Endothelial cell of umbilical vein (primary cell): ENCODE results near the gene MME. TPM values are rescaled to one million over a fixed set of nuclear protein-coding genes. Genes with fewer than 3 reads are reported as not detected.

Experiments used
- BruUV-seq: library from RNA; stranded (reverse); fragments of 400-500 nt; replicated peaks from 2 replicates; lab custom pipeline; 2021; lab: Mats Ljungman, UMichigan
- CTCF ChIA-PET: fragments of 300-600, 350-600 bp; sonication (Branson Sonifier 250); formaldehyde crosslinking; loops from one replicate; lab custom pipeline; 2021; ENCODE audit warnings: antibody characterized with exemption, inconsistent platforms; lab: Charles Lee
- POLR2A ChIA-PET: fragments of 300-600, 350-600 bp; sonication (Branson Sonifier 250); formaldehyde crosslinking; loops from one replicate; lab custom pipeline; 2021; ENCODE audit warnings: antibody characterized with exemption, inconsistent platforms; lab: Charles Lee
- DNase-seq: peaks from one replicate; pipeline ENCODE4 v3.0.0-alpha.2; 2011; ENCODE audit warnings: low read depth, low spot score
- FAIRE-seq: peaks from 2 replicates; lab custom pipeline; 2011; peaks lifted over from hg19 to GRCh38; lab: Jason Lieb, UNC
- H2AFZ ChIP-seq: 2 replicates; pipeline ENCODE4 v1.6.0; 2012; ENCODE audit warnings: low read depth, low read length, control low read depth, inconsistent platforms
- H3K27ac ChIP-seq: 2 replicates; pipeline ENCODE4 v1.5.1; 2011; ENCODE audit warnings: low read depth, mild to moderate bottlenecking, control low read depth, low read length, moderate library complexity; ENCODE audit not compliant: insufficient read depth
- H3K27me3 ChIP-seq, 2 experiments: 2 replicates each; pipeline versions ENCODE4 v1.6.0 to v1.6.1; 2011; ENCODE audit warnings: low read length in 2 of 2, mixed read lengths in 1 of 2; ENCODE audit not compliant: control insufficient read depth in 2 of 2, insufficient read depth in 2 of 2
- H3K36me3 ChIP-seq, 2 experiments: 2 replicates in 1 of 2; 3 replicates in 1 of 2; pipeline ENCODE4 v1.5.1; 2011; ENCODE audit warnings: low read length in 2 of 2, mild to moderate bottlenecking in 1 of 2, moderate library complexity in 1 of 2; ENCODE audit not compliant: control insufficient read depth in 2 of 2, insufficient read depth in 2 of 2; ENCODE audit errors: extremely low read depth in 1 of 2
- H3K4me1 ChIP-seq: 3 replicates; pipeline ENCODE4 v1.5.1; 2011; ENCODE audit warnings: mild to moderate bottlenecking, low read length; ENCODE audit not compliant: control insufficient read depth, insufficient read depth; ENCODE audit errors: extremely low read depth
- H3K4me2 ChIP-seq: 2 replicates; pipeline ENCODE4 v1.6.1; 2011; ENCODE audit warnings: low read length, control low read depth, mixed read lengths; ENCODE audit not compliant: insufficient read depth
- H3K4me3 ChIP-seq, 3 experiments: fragments of 200-600 bp in 1 of 3; sonication (generic), shearing (Covaris generic) in 1 of 3; replicated peaks in 1 of 3; 2 replicates each; pipeline ENCODE4 v1.5.1; 2011 to 2016; ENCODE audit warnings: control low read depth in 3 of 3, low read length in 3 of 3, mild to moderate bottlenecking in 2 of 3, inconsistent platforms in 1 of 3, low read depth in 1 of 3, moderate library complexity in 1 of 3; ENCODE audit not compliant: insufficient read depth in 1 of 3
- H3K79me2 ChIP-seq: 2 replicates; pipeline ENCODE4 v1.6.0; 2012; ENCODE audit warnings: low read length, inconsistent platforms; ENCODE audit not compliant: control insufficient read depth, insufficient read depth
- H3K9ac ChIP-seq: replicated peaks from 2 replicates; pipeline ENCODE3; 2011; ENCODE audit warnings: low read length, control low read depth; ENCODE audit not compliant: insufficient read depth; ENCODE audit errors: extremely low read depth
- H3K9me1 ChIP-seq: replicated peaks from 3 replicates; pipeline ENCODE4 v1.6.0; 2011; ENCODE audit warnings: mild to moderate bottlenecking, low read length; ENCODE audit not compliant: control insufficient read depth, insufficient read depth; ENCODE audit errors: extremely low read depth
- H3K9me3 ChIP-seq: replicated peaks from 2 replicates; pipeline ENCODE4 v1.5.1; 2012; ENCODE audit warnings: low read length, inconsistent platforms; ENCODE audit not compliant: control insufficient read depth, insufficient read depth
- H4K20me1 ChIP-seq: replicated peaks from 2 replicates; pipeline ENCODE3; 2011; ENCODE audit warnings: mild to moderate bottlenecking, low read length; ENCODE audit not compliant: control insufficient read depth, insufficient read depth; ENCODE audit errors: extremely low read depth
- CTCF ChIP-seq, 2 donors: IDR thresholded peaks; 1 replicate in 1 of 2; 2 replicates in 1 of 2; pipeline ENCODE4 v1.5.1; 2011; ENCODE audit warnings: low read length in 2 of 2, mild to moderate bottlenecking in 2 of 2, moderate library complexity in 2 of 2, control low read depth in 1 of 2, inconsistent platforms in 1 of 2, low read depth in 1 of 2; ENCODE audit not compliant: insufficient read depth in 1 of 2; ENCODE audit errors: extremely low read depth in 1 of 2
- EZH2 ChIP-seq: IDR thresholded peaks from 2 replicates; pipeline ENCODE4 v1.6.1; 2012; ENCODE audit warnings: borderline replicate concordance, low read depth, mild to moderate bottlenecking, moderate library complexity, low read length, inconsistent platforms; ENCODE audit not compliant: severe bottlenecking
- FOS ChIP-seq: IDR thresholded peaks from 2 replicates; pipeline ENCODE4 v1.6.1; 2011; ENCODE audit warnings: mild to moderate bottlenecking, low read length, moderate library complexity, borderline replicate concordance; ENCODE audit not compliant: insufficient read depth
- GATA2 ChIP-seq: IDR thresholded peaks from 2 replicates; pipeline ENCODE4 v1.7.0; 2011; ENCODE audit warnings: low read depth, mild to moderate bottlenecking, moderate library complexity, mixed read lengths, low read length; ENCODE audit not compliant: insufficient read length, insufficient read depth
- JUN ChIP-seq: IDR thresholded peaks from 2 replicates; pipeline ENCODE4 v1.6.1; 2011; ENCODE audit warnings: borderline replicate concordance, low read depth; ENCODE audit not compliant: insufficient read length, insufficient read depth
- MYC ChIP-seq: IDR thresholded peaks from one replicate; pipeline ENCODE4 v1.6.1; 2011; ENCODE audit warnings: mild to moderate bottlenecking, low read depth, low read length
- POLR2A ChIP-seq: IDR thresholded peaks from 2 replicates; pipeline ENCODE4 v1.6.1; 2012; ENCODE audit warnings: low read depth, mild to moderate bottlenecking, control low read depth, low read length
- POLR2AphosphoS5 ChIP-seq: IDR thresholded peaks from 2 replicates; pipeline ENCODE4 v1.6.1; 2012; ENCODE audit warnings: low read depth, mild to moderate bottlenecking, control low read depth, low read length, moderate library complexity; ENCODE audit not compliant: insufficient read depth
- dilution Hi-C: fragments of 300-500 bp; cut with MboI; formaldehyde crosslinking; loops from one replicate; pipeline ENCODE4 v1.15.0; 2019; ENCODE audit warnings: low sequenced_read_pairs; ENCODE audit not compliant: extremely low pct_ligation_motif_present
- intact Hi-C: fragments of 100-400 bp; cut with micrococcal nuclease; formaldehyde crosslinking; loops from one replicate; pipeline ENCODE4 v1.10.0; 2022
- polyA plus RNA-seq, 4 experiments: library from polyadenylated mRNA; depleted of rRNA in 3 of 4; stranded (reverse) in 3 of 4; unstranded in 1 of 4; fragments of >200 nt; gene quantifications; 2 replicates each; pipeline versions ENCODE4 v1.2.1 to v1.2.3, GENCODE V29; 2011 to 2012; ENCODE audit warnings: missing spikeins in 1 of 4
- total RNA-seq: library from RNA; stranded (reverse); gene quantifications from 2 replicates; pipeline ENCODE4 v1.2.3, GENCODE V29; 2021
- TF ChIP-seq, protein P1 (sequence below): IDR thresholded peaks from 2 replicates; pipeline ENCODE4 v1.6.1; 2011; ENCODE audit not compliant: insufficient read depth, insufficient read length

Gene MME
- total and polyA plus RNA-seq, 2 donors (not counting 3 experiments of a cell fraction or from before 2014, with no cell fraction given), result 6.0 to 10.5 TPM

- CTCF ChIA-PET, result interaction anchor here (0.6 kb wide), 1 partner anchor 297 kb away, joined by 3 read pairs; no protein-coding TSS in a partner anchor
- no peak overlapping the region for H3K27ac ChIP-seq
- no peak for TF ChIP-seq POLR2A
- no peak for TF ChIP-seq GATA2
- TF ChIP-seq POLR2AphosphoS5, result no peak
- no peak for TF ChIP-seq CTCF (IDR thresholded peaks at IDR 0.05; ENCODE audit: extremely low read depth in 1 of 2, insufficient read depth in 1 of 2, low read depth in 1 of 2, low read length in 2 of 2)
- no peak for TF ChIP-seq JUN
- no peak for TF ChIP-seq MYC
- TF ChIP-seq, protein P1, sequence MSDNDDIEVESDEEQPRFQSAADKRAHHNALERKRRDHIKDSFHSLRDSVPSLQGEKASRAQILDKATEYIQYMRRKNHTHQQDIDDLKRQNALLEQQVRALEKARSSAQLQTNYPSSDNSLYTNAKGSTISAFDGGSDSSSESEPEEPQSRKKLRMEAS, result no peak
- no peak for TF ChIP-seq FOS
- TF ChIP-seq EZH2, result no peak
- no peak overlapping the region for H3K9ac ChIP-seq
- intact Hi-C loops (no loop called here), dilution Hi-C loops (no loop called here)
- FAIRE-seq (no peak), DNase-seq (no peak)
- no peak overlapping the region for H3K4me3 ChIP-seq
- no peaks in the 10 kb centered on the region for H3K9me1 ChIP-seq
- H3K4me1 ChIP-seq, result no peaks in the 10 kb centered on the region
- POLR2A ChIA-PET, result no interaction called here
- no peak overlapping the region for H2AFZ ChIP-seq
- no peaks in the 10 kb centered on the region for H3K27me3 ChIP-seq
- H3K36me3 ChIP-seq, result no peaks in the 10 kb centered on the region
- H3K4me2 ChIP-seq, result no peak overlapping the region
- no peaks in the 10 kb centered on the region for H3K9me3 ChIP-seq
- BruUV-seq, result no TSS peak
- H4K20me1 ChIP-seq, result no peaks in the 10 kb centered on the region
- H3K79me2 ChIP-seq, result no peaks in the 10 kb centered on the region
These were observed 26.0 kb downstream of the MME start for GRCh38 chr3:155106119-155106518.
